B cell (primary cell): Measurements from ENCODE around the gene NR1D1. TPM values are rescaled to one million over a fixed set of nuclear protein-coding genes. Genes with fewer than 3 reads are reported as not detected.

Source experiments
- ATAC-seq: fragments of 200-7000 bp; cut with Tn5 transposase; one replicate; pipeline ENCODE4 v1.10.0; 2021; ENCODE audit warnings: low read depth, mild to moderate bottlenecking, moderate number of reproducible peaks, moderate library complexity
- CTCF ChIA-PET: fragments of 350-600 bp; sonication (Branson Sonifier 250); formaldehyde crosslinking; loops from one replicate; lab custom pipeline; 2021; ENCODE audit warnings: antibody characterized with exemption, inconsistent platforms; lab: Charles Lee
- POLR2A ChIA-PET: fragments of 350-600 bp; sonication (Branson Sonifier 250); formaldehyde crosslinking; loops from one replicate; lab custom pipeline; 2021; ENCODE audit warnings: antibody characterized with exemption; lab: Charles Lee
- DNase-seq: peaks from one replicate; pipeline ENCODE4 v3.0.0; 2013
- H2AFZ ChIP-seq: 2 replicates; pipeline ENCODE4 v1.6.1; 2012; ENCODE audit warnings: mild to moderate bottlenecking, low read depth, low read length; ENCODE audit not compliant: insufficient read depth, poor library complexity, severe bottlenecking
- H3K27ac ChIP-seq, 2 donors: 1 replicate in 1 of 2; 2 replicates in 1 of 2; pipeline ENCODE4 v1.5.1; 2012 to 2013; ENCODE audit warnings: low read length in 2 of 2, mild to moderate bottlenecking in 2 of 2, moderate library complexity in 1 of 2
- H3K27me3 ChIP-seq, 4 experiments: fragments of 200-600 bp in 1 of 4; sonication (generic) in 1 of 4; replicated peaks in 1 of 4; 1 replicate in 2 of 4; 2 replicates in 2 of 4; pipeline versions ENCODE4 v1.6.1 to v1.7.0; 2013 to 2016; ENCODE audit warnings: low read length in 3 of 4, mild to moderate bottlenecking in 2 of 4, mixed read lengths in 1 of 4, moderate library complexity in 1 of 4; ENCODE audit not compliant: insufficient read depth in 4 of 4, control insufficient read depth in 3 of 4; ENCODE audit errors: control extremely low read depth in 1 of 4
- H3K36me3 ChIP-seq, 2 experiments: replicated peaks in 1 of 2; 1 replicate in 1 of 2; 2 replicates in 1 of 2; pipeline versions ENCODE4 v1.6.1 to v1.7.1; 2013; ENCODE audit warnings: low read length in 1 of 2; ENCODE audit not compliant: insufficient read depth in 2 of 2, control insufficient read depth in 1 of 2; ENCODE audit errors: control extremely low read depth in 1 of 2, extremely low read depth in 1 of 2
- H3K4me1 ChIP-seq, 2 donors: fragments of 200-600 bp in 1 of 2; sonication (generic) in 1 of 2; 1 replicate in 1 of 2; 2 replicates in 1 of 2; pipeline versions ENCODE4 v1.5.1 to v1.6.1; 2013 to 2017; ENCODE audit warnings: low read length in 2 of 2; ENCODE audit not compliant: control insufficient read depth in 2 of 2, insufficient read depth in 2 of 2
- H3K4me2 ChIP-seq: replicated peaks from 2 replicates; pipeline ENCODE3; 2012; ENCODE audit warnings: mild to moderate bottlenecking, low read depth, low read length; ENCODE audit not compliant: poor library complexity, severe bottlenecking
- H3K4me3 ChIP-seq, 5 experiments: fragments of 200-600 bp in 1 of 5; sonication (generic) in 1 of 5; 1 replicate in 3 of 5; 2 replicates in 2 of 5; pipeline versions ENCODE4 v1.5.1 to v1.7.0; 2011 to 2016; ENCODE audit warnings: low read length in 4 of 5, mild to moderate bottlenecking in 4 of 5, low read depth in 2 of 5, control low read depth in 1 of 5, moderate library complexity in 1 of 5; ENCODE audit not compliant: insufficient read depth in 1 of 5; ENCODE audit errors: control extremely low read depth in 1 of 5, extremely low read depth in 1 of 5
- H3K79me2 ChIP-seq: fragments of 200-600 bp; sonication (generic); one replicate; pipeline ENCODE4 v1.6.0; 2016; ENCODE audit warnings: low read length; ENCODE audit not compliant: control insufficient read depth, insufficient read depth
- H3K9ac ChIP-seq: fragments of 200-600 bp; sonication (generic); 2 replicates; pipeline ENCODE4 v1.6.1; 2017; ENCODE audit warnings: mild to moderate bottlenecking, low read length, moderate library complexity
- H3K9me3 ChIP-seq, 3 donors: one replicate each; pipeline versions ENCODE4 v1.6.1 to v1.7.1; 2013; ENCODE audit warnings: low read length in 2 of 3; ENCODE audit not compliant: control insufficient read depth in 2 of 3, insufficient read depth in 1 of 3; ENCODE audit errors: control extremely low read depth in 1 of 3
- H4K20me1 ChIP-seq: 2 replicates; pipeline ENCODE4 v1.6.0; 2012; ENCODE audit warnings: mild to moderate bottlenecking, low read length; ENCODE audit not compliant: insufficient read depth, control insufficient read depth, poor library complexity, severe bottlenecking
- H3K27ac Mint-ChIP-seq: one replicate; pipeline ENCODE4 v1.8.0; 2021; ENCODE audit warnings: mixed read lengths
- H3K27me3 Mint-ChIP-seq: one replicate; pipeline ENCODE4 v1.8.0; 2021; ENCODE audit warnings: mixed read lengths
- H3K4me1 Mint-ChIP-seq: one replicate; pipeline ENCODE4 v1.8.0; 2021; ENCODE audit warnings: mixed read lengths
- H3K4me3 Mint-ChIP-seq: one replicate; pipeline ENCODE4 v1.8.0; 2021; ENCODE audit warnings: mixed read lengths
- H3K9me3 Mint-ChIP-seq: one replicate; pipeline ENCODE4 v1.8.0; 2022; ENCODE audit warnings: mixed read lengths; ENCODE audit not compliant: insufficient read depth
- CTCF ChIP-seq: fragments of 200-600 bp; IDR thresholded peaks from one replicate; pipeline ENCODE4 v1.8.0; 2022; ENCODE audit warnings: antibody characterized with exemption, mild to moderate bottlenecking
- EZH2 ChIP-seq: IDR thresholded peaks from 2 replicates; pipeline ENCODE4 v1.6.1; 2012; ENCODE audit warnings: borderline replicate concordance, low read depth, mild to moderate bottlenecking, moderate library complexity, low read length; ENCODE audit not compliant: insufficient read depth, poor library complexity, severe bottlenecking
- WGBS: methylation state at CpG from one replicate; pipeline ENCODE4 v1.1.5; 2013; ENCODE audit warnings: missing lambda C conversion rate; ENCODE audit not compliant: insufficient coverage; 5-methylcytosine and 5-hydroxymethylcytosine counted together
- intact Hi-C: fragments of 100-400 bp; cut with micrococcal nuclease; formaldehyde crosslinking; loops from one replicate; pipeline ENCODE4 v1.10.0; 2022
- polyA plus RNA-seq: library from polyadenylated mRNA; depleted of rRNA; stranded (reverse); fragments of >200 nt; gene quantifications from 2 replicates; pipeline ENCODE4 v1.2.3, GENCODE V29; 2012
- total RNA-seq, 2 donors: library from RNA; stranded (reverse); fragments of 120-200 nt in 1 of 2; gene quantifications; 1 replicate in 1 of 2; 2 replicates in 1 of 2; pipeline versions ENCODE4 v1.2.3 to v1.2.4, GENCODE V29; 2013 to 2022

Gene NR1D1
- total and polyA plus RNA-seq, 2 donors (not counting 1 experiment from before 2014, with no cell fraction given) = 6.7 to 7.7 TPM

GRCh38 chr17:40068129-40068581 is 32.2 kb downstream of the NR1D1 start:
- H3K27me3 ChIP-seq = no peaks in the 10 kb centered on the region
- no peaks in the 10 kb centered on the region for H3K27me3 Mint-ChIP-seq
- H3K27ac Mint-ChIP-seq = peak overlapping the region; percentile 67
- H3K79me2 ChIP-seq = peaks cover 60% of the 10 kb centered on the region
- TF ChIP-seq CTCF (no peak), EZH2 (no peak)
- peak overlapping the region; percentile 88 for H3K4me3 Mint-ChIP-seq
- H3K9ac ChIP-seq = peak overlapping the region; percentile 64
- peaks cover 40% of the 10 kb centered on the region for H4K20me1 ChIP-seq
- no peaks in the 10 kb centered on the region for H3K36me3 ChIP-seq
- peak overlapping the region; percentile 78 for H2AFZ ChIP-seq
- H3K4me2 ChIP-seq = peak overlapping the region; percentile 86
- CTCF ChIA-PET = interaction anchor here (1.3 to 11.1 kb wide), 5 partner anchors 15 to 150 kb away, joined by 3 to 119 read pairs (median 3); no protein-coding TSS in a partner anchor
- 94% methylated on average over 4 of the region's 4 CpGs for WGBS
- H3K4me1 ChIP-seq = peaks cover 55 to 61% of the 10 kb centered on the region in 2 donors
- DNase-seq = peak; percentile 8
- intact Hi-C loops = no loop called here
- H3K4me1 Mint-ChIP-seq = peaks cover 75% of the 10 kb centered on the region
- H3K27ac ChIP-seq = peak overlapping the region in 1 of 2 donors; percentile 25
- no peak for ATAC-seq
- POLR2A ChIA-PET = no interaction called here
- H3K4me3 ChIP-seq = peak overlapping the region in 4 of 5 experiments; percentile 33 to 59 (median 56)
- no peaks in the 10 kb centered on the region for H3K9me3 ChIP-seq
- no peaks in the 10 kb centered on the region for H3K9me3 Mint-ChIP-seq

DNA sequence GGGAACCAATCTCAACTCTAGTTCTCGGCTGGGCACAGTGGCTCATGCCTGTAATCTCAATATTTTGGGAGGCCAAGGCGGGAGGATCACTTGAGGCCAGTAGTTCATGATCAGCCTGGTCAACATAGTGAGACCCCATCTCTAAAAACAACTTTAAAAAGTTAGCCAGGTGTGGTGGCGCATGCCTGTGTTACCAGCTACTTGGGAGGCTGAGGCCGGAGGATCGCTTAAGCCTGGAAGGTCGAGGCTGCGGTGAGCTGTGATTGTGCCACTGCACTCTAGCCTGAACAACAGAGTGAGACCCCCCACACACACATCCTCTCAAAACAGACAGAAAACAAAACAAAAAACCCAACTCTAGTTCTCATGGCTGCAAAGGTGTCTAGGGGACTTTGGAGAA is 32.7 kb downstream of the NR1D1 start:
- Histone ChIP-seq H3K36me3 (no peaks in the 10 kb centered on the region), H3K79me2 (peaks cover 62% of the 10 kb centered on the region), H2AFZ (no peak overlapping the region), H3K4me1 (peaks cover 55 to 61% of the 10 kb centered on the region in 2 donors), H3K9ac (no peak overlapping the region), H3K27me3 (no peaks in the 10 kb centered on the region), H4K20me1 (peaks cover 40% of the 10 kb centered on the region), H3K4me3 (no peak overlapping the region), H3K9me3 (no peaks in the 10 kb centered on the region), H3K27ac (peak overlapping the region in 1 of 2 donors; percentile 25), H3K4me2 (peak overlapping the region; percentile 86)
- peak; percentile 4 for DNase-seq
- Mint-ChIP-seq H3K4me1 (peaks cover 73% of the 10 kb centered on the region), H3K27me3 (no peaks in the 10 kb centered on the region), H3K27ac (peak overlapping the region; percentile 65), H3K4me3 (peak overlapping the region; percentile 59), H3K9me3 (no peaks in the 10 kb centered on the region)
- POLR2A ChIA-PET = no interaction called here
- TF ChIP-seq CTCF = no peak
- TF ChIP-seq EZH2 = no peak
- WGBS = 98% methylated on average over 6 of the region's 7 CpGs
- intact Hi-C loops = no loop called here
- CTCF ChIA-PET = interaction anchor here (1.4 to 11.1 kb wide), 4 partner anchors 15 to 151 kb away, joined by 3 to 119 read pairs (median 37); no protein-coding TSS in a partner anchor
- ATAC-seq = no peak
